Measurements from ENCODE around the gene FADS2.

FADS2 gene

DNA sequence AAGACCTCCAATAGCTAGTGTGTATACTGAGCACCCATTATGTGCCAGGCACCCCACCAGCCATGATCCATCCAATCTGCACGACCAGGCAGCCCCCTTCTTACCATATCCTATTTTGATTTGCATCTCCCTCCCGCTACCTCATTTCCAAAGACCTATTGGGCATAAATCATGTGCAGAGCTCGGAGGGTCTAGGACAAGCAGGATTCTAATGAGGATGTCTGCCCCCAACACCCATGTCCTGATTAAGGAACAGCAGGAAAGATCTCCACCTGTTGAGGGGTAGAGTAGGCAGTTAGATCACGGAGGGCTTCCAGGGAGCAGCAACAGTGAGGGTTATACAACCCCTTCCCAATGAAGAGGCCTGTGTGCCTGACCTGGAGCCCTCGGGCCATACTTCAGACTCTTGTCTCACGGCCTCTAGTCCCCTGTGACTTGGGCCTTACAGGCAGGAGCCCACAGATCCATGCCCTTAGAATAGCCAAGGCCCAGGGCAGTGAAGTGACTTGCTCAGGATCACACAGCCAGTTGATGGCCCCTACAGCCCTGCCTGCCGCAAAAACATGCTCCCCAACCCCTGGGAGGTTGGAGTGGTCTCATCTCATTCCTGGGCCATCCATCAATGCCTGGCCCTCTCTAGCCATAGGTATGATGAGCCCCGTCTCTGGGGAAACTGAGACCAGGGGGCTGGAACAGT lies 85.7 kb downstream of the FADS2 start:
- DNase-seq (ENCODE audit: extremely low read depth, low read depth), result no peak
- TF ChIP-seq, protein P1, sequence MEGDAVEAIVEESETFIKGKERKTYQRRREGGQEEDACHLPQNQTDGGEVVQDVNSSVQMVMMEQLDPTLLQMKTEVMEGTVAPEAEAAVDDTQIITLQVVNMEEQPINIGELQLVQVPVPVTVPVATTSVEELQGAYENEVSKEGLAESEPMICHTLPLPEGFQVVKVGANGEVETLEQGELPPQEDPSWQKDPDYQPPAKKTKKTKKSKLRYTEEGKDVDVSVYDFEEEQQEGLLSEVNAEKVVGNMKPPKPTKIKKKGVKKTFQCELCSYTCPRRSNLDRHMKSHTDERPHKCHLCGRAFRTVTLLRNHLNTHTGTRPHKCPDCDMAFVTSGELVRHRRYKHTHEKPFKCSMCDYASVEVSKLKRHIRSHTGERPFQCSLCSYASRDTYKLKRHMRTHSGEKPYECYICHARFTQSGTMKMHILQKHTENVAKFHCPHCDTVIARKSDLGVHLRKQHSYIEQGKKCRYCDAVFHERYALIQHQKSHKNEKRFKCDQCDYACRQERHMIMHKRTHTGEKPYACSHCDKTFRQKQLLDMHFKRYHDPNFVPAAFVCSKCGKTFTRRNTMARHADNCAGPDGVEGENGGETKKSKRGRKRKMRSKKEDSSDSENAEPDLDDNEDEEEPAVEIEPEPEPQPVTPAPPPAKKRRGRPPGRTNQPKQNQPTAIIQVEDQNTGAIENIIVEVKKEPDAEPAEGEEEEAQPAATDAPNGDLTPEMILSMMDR (IDR thresholded peaks at IDR 0.05; ENCODE audit: low read depth, low read length), result no peak

DNA sequence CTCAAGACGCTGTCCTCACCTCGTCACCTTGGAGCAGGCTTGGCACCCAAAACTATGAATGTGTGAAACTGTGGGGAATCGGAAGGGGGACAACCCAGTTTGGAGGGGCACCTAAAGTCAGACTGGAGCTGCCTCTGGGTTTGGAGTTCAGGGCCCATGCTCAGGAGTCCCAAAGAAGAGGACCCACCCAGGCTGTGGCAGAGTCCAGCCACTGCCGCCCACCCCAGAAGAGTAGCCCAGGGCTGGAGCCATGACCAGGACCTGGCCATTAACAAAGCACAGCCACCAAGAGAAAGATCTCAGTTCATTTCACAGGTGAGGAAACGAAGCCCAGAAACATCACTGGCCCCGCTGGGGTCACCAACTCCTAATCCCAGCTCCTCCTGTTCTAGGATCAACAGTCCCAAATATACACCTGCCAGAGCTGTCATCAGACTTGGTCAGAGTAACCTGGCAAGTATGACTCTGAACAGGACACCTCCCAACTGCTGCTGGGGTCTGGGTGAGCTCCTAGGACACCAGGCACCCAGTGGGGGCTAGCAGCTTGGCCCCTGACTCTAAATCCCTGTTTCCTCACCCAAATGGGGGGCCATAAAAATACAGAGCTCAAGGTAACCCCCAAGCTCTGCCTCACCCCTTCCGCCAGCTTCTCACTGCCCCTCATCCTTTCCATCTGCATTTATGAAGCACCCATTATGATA lies 86.5 kb downstream of the FADS2 start:
- TF ChIP-seq, protein P1 (IDR thresholded peaks at IDR 0.05; ENCODE audit: low read depth, low read length), result no peak
- DNase-seq (ENCODE audit: extremely low read depth, low read depth), result no peak

DNA sequence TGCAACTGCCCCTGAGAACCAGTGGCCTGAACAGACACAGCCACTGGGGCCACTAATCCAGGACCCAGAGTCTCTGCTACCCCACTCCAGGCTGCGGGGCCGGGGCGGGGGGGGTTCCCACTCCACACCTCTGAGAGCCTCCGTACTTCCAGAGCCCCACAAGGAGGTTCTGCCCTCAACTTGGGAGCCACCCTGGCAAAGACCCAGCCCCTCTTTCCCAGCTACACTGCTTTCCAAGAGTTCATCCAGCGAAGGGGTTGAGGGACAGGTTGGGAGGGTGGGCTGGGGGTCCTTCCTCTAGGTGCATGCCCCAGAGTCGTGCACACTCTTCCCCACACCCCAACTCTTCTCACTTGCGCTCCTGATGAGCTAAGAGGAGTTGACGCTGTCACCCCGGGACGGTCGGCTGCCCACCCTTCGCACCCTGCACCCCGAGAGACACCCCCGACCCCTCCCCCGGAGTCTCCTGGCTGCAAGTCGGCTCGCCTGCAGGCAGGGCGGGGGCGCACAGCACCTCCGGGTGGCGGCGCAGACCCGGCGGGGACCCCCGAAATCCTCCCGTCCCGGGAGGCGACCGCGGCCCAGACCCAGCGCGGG lies 88.7 kb downstream of the FADS2 start:
- DNase-seq (ENCODE audit: extremely low read depth, low read depth), result no peak

More for the DNA sequence above, 88.7 kb downstream of the FADS2 start:
- TF ChIP-seq, protein P1 (IDR thresholded peaks at IDR 0.05; ENCODE audit: low read depth, low read length), result no peak

All from AG09319 (cell line).